ENCODE results near the gene CCDC187.

The CCDC187 gene

DNA sequence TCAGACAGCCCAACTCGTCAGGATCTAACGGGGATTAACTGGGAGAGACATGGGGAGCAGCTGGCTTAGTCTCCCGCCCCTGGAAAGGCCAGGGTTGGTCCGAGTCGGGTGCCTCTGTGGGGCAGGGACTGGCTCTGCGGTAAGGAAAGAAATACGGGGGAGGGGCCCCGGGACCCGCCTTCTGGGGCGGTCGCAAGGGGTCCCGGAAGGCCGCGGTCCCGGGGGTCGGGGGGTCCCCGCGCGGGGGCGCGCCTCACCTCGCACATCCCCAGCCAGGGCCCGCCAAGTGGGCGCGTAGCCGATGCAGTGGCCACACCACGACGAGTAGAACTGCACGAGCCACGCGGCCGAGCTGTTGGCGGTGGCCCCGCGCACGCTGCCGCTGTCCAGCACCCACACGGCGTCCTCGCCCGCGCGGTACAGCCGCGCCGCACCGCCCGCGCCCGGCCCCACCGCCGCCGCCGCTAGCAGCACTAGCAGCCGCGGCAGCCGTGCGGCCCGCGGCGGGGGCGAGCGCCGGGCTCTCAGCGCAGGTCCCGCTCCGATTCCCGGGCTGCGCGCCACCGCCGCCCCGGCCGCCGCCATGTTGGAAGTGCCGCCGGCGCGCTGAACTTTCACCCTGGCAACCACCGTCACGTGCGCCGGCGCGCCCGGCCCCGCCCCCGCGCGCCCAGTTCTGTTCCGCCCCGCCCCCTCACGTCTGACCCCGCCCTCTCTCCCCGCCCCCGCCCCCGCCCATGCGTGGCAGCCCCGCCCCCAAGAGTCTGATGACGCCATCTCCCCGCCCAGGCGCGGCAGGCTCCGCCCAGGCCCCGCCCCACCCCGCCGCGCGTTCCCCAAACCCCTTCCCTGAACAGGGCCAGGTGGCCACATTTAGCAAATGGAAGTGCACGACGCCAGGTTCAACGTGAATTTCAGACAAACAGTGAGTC is 58.4 kb downstream of the CCDC187 start, which contains the start of gene QSOX2:
QSOX2 (minus strand) TSS at position 594 of the 932 bp plus-strand sequence; CDS start at position 585, 9 bp downstream.
- TF ChIP-seq, protein P1, sequence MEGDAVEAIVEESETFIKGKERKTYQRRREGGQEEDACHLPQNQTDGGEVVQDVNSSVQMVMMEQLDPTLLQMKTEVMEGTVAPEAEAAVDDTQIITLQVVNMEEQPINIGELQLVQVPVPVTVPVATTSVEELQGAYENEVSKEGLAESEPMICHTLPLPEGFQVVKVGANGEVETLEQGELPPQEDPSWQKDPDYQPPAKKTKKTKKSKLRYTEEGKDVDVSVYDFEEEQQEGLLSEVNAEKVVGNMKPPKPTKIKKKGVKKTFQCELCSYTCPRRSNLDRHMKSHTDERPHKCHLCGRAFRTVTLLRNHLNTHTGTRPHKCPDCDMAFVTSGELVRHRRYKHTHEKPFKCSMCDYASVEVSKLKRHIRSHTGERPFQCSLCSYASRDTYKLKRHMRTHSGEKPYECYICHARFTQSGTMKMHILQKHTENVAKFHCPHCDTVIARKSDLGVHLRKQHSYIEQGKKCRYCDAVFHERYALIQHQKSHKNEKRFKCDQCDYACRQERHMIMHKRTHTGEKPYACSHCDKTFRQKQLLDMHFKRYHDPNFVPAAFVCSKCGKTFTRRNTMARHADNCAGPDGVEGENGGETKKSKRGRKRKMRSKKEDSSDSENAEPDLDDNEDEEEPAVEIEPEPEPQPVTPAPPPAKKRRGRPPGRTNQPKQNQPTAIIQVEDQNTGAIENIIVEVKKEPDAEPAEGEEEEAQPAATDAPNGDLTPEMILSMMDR (IDR thresholded peaks at IDR 0.05; ENCODE audit: low read depth, low read length, missing control alignments) = no peak
- no peak for DNase-seq (ENCODE audit: low read depth)
- peak within 1 kb of the TSS; percentile 80 for H3K4me3 ChIP-seq (ENCODE audit: low read depth, low read length)

DNA sequence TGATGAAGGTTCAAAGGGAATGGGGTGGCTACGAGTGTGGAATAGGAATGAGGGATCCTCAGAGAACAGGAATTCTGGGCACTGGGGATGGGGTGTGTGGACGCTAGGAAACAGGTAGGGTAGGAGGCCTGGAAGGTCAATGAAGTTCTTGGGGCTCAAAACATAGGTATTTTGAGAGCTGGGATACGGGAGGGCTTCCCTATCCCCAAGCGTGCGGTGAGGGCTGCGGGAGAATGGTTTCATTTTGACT is 59.0 kb downstream of the CCDC187 start:
- no peak for DNase-seq (ENCODE audit: low read depth)
- H3K4me3 ChIP-seq (ENCODE audit: low read depth, low read length) = peak overlapping the region; percentile 80
- TF ChIP-seq, protein P1 (IDR thresholded peaks at IDR 0.05; ENCODE audit: low read depth, low read length, missing control alignments) = no peak

DNA sequence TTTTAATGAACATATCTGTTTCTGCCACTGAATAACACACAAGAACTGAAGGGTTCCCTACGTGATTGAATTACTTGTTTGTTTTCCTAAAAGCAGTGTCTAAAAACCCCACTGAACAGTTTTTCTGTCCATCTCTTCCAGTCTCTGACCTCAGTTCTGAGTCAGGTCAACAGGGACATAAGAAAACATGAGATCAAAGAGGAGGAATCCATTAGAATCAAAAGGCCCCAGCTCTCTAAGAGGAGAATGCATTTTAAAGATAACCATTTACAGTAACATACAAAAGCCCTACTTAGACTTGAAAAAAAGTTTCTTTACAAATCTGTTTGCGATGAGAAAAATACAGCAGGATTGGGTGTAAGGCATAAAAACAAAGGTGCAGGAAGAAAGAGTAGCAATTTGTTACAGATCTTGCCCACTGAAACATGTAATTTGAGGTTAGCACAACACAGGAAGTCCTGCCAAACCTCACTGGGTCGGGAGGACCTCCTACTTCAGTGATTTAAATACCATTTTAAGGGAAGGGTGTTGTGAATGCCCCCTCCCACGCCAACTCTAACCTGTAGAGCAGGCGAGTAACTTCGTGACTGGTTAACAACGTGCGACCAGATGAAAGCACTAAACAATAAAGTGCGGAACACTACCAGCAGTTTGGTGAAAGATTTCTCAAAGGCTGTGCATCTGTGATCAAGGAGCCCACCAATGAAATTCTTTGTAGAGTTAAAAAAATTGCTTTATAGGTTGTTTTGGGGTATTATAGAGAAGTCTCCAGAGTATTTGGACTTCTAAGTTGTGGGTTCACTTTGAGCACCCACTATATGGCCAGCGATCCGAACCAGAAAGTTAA is 59.5 kb downstream of the CCDC187 start:
- peak overlapping the region; percentile 80 for H3K4me3 ChIP-seq (ENCODE audit: low read depth, low read length)
- TF ChIP-seq, protein P1 (IDR thresholded peaks at IDR 0.05; ENCODE audit: low read depth, low read length, missing control alignments) = no peak
- DNase-seq (ENCODE audit: low read depth) = peak; percentile 74

DNA sequence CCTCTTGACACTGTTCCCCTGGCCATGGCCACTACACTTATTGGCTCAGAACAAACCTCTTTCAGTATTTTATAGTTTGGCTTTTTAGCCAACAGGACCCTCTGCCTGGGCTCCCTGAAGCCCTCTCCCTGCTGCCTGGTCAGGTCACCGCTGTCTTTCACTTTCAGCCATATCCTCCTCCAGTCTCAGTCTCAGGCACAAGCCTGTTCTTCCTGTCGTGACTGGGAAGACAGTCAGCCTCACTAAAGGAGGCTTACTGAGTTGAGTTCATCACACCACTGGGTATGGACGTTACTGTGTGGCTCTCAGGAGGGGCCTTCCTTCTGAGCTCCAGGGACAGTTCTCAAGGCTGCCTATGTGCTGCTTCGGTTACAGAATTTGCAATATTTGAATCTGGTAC is 60.3 kb downstream of the CCDC187 start:
- TF ChIP-seq, protein P1 (IDR thresholded peaks at IDR 0.05; ENCODE audit: low read depth, low read length, missing control alignments) = no peak
- DNase-seq (ENCODE audit: low read depth) = no peak
- H3K4me3 ChIP-seq (ENCODE audit: low read depth, low read length) = peak overlapping the region; percentile 80

DNA sequence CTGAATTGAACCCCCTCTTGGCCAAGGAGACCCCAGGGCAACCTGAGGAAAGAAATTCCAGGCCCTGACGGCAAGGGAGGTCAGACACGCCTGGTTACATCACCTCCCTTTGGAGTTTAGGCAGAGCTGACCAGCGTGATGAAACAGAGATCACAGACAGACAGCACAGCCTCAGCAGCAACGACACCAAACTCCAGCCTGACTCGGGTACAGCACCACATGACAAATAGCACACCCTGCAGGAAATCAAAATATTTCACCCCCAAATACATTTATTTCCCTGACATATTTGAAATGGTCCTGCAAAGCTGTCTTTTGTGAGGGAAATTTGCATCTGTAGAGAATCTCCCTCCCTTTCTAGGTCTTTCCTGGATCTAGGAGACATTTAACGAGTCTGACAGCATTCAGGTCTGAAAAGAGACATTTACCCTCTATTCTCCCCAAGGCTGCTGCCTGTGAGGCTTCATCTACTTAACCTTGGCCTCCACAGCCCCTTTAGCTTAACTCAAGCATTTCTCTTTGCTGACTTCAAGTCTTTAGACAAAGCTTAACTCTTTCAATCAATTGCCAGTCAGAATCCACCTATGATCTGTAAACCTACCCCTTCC is 60.9 kb downstream of the CCDC187 start:
- no peak for DNase-seq (ENCODE audit: low read depth)
- TF ChIP-seq, protein P1 (IDR thresholded peaks at IDR 0.05; ENCODE audit: low read depth, low read length, missing control alignments) = peak; percentile 28

DNA sequence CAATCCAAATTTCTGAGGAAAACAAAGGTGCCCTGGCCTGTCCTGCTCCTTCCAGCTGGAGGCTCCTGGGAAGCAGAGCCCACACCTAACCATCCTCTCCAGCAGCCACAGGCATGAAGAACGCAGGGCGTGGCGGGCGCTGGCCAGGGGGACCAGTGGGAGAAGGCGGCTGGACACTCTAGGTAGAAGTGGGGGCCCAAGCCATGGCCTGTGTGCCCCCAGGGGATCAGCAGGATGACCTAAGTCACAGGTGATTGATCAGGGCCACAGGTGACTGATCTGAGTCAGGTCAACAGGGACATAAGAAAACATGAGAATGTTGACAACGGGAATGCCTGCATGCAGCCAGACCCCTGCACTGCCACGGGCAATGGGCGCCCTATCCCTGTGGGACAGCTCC is 61.6 kb downstream of the CCDC187 start:
- H3K4me3 ChIP-seq (ENCODE audit: low read depth, low read length) = no peak overlapping the region
- no peak for DNase-seq (ENCODE audit: low read depth)
- TF ChIP-seq, protein P1 (IDR thresholded peaks at IDR 0.05; ENCODE audit: low read depth, low read length, missing control alignments) = no peak

More for the DNA sequence above, 60.9 kb downstream of the CCDC187 start:
- H3K4me3 ChIP-seq (ENCODE audit: low read depth, low read length) = peak overlapping the region; percentile 80; the same call in 1 of the 2 replicates

Data from GM12864 (cell line).